HG03442 (cell line): Measurements from ENCODE around the gene PCARE.

ENCODE experiments used
- ATAC-seq: cut with Tn5 transposase; IDR thresholded peaks from one replicate; pipeline ENCODE4 v1.9.1; 2021; ENCODE audit warnings: mild to moderate bottlenecking, moderate library complexity; ENCODE audit not compliant: unreplicated experiment

The PCARE gene

DNA sequence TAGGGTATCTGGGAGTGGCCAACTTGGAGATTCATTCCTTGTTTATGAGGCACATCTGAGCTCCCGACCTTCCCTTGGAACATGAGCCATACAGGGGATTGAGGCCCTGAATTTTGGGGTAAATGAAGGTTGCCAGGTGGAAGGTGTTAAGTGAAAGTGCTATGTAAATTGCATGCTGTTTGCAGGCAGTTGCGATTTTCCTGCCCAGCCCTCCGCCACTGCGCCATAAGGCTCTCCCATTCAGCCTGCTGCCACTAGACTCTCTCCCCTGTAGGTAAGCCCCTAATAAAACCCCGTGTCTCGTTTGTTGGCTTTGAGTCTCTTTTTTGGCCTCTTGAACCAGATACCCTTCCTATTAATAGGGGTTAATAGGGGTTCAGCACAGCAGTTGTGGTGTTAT, 33.8 kb downstream of the PCARE start:
- ATAC-seq, result no peak

DNA sequence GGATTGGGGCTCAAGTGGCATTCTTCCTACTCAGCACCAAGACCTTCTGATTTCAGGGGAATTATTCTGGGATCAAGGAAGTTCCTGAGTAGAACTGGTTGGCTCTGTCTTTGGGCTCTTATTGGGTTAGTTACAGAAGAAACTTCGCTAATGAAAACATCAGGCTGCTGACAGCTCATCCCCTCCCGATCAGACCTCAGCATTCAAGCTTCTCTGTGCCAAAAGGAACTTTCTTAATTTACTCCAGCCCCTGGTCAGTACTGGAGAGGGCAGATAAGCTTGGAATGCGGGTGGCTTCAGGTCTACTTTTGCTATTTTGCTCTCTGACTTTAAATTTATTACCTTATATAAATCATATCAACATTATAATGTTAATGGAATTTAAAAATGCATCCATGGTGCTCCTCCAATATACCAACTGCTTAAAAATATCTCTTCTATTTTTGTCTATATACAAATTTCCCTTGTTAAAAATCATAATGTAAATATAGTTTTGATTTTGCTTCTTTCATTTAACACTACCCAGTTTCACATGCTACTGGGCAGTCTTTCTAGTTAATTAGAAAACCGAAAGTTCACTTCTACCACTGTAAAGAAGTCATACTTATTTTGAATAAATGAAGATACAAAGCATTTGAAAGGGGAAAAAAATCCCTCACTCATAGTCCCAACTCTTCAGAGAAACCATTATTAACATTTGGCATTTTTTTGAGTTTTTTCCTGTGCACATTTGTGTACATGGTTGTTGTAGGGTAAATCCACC, 34.4 kb downstream of the PCARE start:
- peak; percentile 55 for ATAC-seq

DNA sequence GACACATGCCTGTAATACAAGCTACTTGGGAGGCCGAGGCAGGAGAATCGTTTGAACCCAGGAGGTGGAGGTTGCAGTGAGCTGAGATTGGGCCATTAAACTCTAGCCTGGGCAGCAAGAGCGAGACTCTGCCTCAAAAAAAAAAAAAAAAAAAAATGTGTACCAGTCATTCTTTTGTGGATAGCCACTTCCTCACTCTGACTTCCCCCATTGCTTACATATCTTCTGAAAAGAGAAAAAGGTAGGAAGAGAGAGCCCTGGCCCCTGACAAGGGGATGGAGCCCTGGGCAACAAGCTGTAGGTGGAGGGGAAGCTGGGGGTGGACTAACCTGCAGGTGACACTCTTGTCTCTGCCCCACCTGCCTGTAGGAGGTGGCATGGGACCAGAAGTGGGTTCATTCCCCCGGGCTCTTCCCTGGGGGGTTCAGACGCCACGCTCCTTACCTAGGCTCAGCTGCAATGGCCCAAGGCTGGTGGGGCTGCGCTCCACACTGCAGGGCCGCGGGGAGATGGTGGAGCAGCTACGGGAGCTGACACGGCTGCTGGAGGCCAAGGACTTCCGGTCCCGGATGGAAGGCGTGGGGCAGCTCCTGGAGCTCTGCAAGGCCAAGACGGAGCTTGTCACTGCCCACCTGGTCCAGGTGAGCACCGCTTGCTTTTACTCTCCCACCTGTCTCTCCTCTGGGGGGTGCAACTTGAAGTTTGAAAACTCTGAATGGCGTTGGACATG, 39.1 kb downstream of the PCARE start:
- no peak for ATAC-seq

DNA sequence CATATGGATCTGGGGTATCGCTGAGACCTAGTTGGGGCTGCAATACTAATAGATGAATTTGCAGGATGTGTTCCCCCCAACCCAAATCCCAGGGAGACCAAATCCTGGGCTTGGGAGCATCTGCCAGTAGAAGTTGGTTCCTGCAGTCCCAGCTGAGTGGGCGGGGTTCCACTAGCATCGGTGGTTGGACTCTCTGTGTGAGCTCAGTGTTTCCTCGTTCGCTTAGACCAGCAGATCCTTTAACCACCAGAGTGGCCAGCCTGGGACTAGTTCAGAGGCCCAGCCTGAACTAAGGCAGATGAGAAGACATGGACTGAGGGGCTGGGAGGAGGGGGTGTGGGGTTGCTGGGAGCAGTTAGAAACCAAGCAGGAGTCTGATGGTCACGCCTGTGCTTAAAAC, 40.7 kb downstream of the PCARE start:
- ATAC-seq, result no peak

DNA sequence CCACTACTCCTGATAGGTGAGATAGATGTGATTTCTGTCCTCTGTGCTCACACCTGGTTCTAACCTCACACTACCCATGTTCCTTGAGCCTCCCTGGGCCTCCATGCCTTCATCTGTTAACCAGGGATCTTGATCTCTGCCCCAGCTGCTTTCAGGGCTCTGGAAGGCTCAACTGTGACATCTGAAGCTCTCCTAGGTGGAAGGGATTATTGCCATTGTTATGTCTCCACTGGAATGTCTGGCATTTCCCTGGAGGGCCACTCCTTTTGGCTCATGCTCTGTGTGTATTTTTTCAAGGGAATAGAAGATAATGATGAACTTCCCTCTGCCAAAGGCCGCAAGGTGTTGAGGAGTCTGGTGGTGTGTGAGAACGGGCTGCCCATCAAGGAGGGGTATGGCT, 41.2 kb downstream of the PCARE start:
- ATAC-seq, result no peak

DNA sequence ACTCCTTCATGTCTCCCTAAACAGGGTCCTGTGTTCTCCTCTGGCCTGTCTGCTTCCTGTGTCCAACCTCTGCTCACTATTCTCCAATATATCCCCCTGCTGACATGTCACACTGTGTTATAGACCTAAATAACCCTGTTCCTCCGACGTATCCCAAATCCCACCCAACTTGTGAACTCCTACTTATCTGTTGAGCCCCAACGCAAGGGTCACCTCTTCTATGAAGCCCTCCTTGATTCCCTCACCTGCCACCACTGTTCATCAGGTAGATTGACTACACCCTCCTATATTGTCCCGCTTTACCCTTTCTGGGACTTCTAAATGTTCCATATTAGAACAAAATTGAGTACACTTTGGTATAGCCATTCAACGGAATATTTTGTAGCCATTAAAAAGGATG, 42.1 kb downstream of the PCARE start:
- no peak for ATAC-seq

DNA sequence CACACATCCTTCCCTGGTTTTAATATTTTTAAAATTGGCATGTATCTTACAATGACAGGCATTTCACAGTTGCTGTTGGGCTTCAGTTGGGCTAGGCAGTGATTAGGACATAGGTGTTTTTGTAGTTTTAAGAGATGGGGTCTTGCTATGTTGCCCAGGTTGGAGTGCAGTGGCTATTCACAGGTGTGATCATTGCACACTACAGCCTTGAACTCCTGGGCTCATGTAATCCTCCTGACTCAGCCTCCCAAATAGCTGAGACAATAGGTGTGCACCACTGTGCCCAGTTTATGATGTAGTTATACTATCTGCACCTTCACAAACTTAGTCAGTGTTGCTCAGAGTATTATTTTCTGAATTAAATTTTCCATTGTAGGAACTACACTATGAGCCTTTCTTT, 43.3 kb downstream of the PCARE start:
- ATAC-seq, result no peak

DNA sequence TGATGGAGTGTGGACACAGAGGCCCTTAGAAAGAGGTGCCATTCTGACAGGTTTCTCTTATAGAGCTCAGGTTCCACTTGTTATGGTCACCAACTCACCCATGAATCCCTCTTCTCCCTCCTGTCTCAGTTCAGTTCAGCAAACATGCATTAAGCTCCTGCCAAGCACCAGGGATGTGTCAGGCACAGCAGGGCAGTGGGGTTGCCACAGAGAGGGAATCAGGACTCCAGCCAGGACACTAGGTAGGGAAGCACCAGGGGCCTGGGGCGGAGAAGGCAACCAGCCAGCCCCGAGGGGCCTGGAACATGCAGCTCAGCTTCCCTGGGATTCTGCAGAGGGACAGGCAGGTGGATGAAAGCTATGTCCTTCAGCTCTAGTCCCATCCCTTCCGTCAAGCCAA, 48.6 kb downstream of the PCARE start:
- ATAC-seq, result no peak

DNA sequence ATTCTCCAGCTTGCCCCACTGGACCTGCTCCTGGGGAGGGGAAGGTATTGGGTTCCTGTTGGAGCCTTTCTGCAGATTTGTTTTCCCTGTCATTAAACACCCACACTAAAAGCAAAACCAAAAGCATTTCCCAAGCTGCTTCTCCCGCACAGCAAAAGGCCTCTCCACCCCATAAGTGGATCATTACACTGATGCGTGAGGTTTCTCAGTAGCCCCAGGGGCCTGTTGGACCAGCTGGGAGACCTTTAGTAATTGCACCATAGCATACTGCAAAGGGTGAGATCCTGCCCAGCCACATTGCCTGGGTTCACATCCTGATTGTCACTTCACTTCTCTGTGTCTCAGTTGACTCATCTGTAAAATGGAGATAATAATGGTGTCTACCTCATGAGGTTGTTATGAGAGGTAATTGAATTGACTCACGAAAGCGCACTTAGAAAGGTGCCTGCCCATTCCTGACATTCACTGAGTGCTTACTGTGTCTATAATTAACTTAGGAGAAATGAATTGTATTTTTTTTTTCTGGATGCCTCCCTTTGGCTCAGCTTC, 49.4 kb downstream of the PCARE start:
- ATAC-seq, result no peak

DNA sequence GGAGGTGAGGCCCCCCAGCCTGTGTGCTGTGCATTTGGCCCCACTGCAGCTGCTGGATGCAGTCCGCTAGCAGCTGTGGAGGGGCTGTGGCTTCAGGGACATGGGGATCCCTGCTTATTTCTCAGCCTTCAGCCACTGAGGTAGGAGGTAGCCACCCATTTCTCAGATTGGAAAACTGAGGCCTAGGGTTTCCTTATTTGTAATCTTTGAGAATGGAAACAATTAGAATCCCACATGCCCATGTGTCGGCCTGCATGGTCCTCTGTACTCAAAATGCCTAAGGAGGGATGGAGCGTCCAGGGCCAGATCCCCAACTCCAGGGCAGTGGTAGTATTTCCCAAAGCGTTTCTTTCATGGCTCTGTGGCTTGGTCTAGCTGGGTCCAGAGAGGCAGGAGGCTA, 51.1 kb downstream of the PCARE start:
- no peak for ATAC-seq

DNA sequence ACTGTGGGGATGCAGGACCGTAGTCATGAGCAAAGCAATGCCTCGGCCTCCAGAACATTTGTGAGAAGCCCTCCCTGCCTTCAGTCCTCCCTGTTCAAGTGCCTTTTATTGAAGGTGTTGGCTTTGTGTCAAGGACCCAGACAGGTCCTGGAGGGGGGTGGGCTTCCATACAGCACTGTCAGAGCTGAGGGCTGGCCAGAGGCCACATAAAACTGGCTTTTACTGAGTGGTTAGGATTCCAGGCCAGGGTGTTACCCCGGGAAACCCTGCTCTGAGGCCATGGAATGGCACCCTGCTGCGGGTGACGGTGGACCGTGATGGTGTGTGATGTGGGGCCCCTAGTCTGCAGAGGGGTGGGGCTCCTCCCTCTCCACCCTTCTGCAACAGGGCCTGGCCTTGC, 51.6 kb downstream of the PCARE start:
- no peak for ATAC-seq

DNA sequence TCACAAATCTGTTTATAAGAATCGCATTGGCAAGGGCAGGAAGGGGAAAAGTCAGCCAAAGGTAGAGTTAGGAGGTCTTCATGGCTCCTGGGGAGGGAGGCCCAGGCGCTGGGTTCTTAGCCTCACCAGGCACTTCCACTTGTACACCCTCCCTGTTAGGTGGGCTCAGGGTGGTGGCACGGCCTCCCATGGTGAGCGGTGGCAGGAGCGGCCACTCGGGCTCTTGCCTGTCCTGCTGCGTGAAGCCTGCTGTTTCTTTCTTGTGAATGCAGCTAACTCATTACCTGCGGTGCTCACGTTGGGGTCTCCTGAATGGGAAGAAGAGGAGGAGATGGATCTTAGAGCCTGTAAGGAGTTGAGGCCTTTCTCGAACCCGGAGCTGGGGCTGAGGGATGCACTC, 52.4 kb downstream of the PCARE start:
- ATAC-seq, result no peak

DNA sequence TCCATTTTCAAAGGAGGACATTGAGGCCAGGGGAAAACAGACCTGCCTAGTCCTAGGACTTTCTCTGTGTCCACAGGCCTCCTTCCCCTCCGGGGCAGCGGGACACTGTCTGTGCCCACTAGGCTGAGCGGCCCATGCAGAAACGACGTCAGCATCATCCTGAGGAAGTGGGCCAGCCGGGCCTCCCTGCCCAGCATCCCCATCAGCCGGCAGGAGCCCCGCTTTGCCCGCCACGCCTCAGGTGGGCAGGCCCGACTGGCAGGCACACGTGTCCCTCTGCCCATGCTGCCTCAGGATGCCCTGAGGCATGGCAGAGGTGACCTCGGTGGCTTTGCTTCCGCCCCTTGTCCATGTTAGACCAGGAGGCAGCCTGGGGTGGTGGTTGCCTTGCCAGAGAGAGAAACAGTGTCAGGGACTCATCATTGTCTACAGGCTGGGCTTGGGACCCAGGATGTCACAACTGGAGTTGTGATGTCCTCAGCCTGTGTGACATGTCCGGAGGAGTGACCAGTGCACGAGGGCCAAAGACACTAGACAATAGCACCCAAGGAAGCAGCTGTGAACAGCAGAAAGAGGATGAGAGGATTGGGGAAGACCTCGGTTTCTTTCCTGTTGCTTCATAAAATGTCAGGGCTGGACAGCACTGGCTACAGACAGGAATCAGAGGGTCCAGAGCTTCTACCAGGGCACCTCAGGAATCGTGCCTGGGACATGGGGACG, 56.4 kb downstream of the PCARE start:
- ATAC-seq, result no peak

DNA sequence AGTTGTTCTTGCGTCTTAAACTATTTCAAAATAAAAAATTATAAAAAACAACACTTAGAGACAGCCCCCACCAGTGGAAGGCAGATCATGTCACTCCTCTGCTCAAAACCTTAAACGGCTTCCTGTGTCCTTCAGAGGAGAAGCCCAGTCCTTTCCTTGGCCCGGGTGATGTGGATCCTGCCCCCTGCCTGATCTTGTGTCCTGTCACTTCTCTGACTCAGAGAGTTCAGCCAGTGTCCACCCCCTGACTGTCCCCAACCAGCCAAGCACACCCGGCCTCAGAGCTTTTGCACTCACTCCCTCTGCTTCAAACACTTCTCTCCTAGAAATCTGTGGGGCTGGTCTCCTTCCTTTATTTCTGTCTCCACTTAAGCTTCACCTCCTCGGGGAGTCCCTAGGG, 57.8 kb downstream of the PCARE start:
- ATAC-seq, result no peak

DNA sequence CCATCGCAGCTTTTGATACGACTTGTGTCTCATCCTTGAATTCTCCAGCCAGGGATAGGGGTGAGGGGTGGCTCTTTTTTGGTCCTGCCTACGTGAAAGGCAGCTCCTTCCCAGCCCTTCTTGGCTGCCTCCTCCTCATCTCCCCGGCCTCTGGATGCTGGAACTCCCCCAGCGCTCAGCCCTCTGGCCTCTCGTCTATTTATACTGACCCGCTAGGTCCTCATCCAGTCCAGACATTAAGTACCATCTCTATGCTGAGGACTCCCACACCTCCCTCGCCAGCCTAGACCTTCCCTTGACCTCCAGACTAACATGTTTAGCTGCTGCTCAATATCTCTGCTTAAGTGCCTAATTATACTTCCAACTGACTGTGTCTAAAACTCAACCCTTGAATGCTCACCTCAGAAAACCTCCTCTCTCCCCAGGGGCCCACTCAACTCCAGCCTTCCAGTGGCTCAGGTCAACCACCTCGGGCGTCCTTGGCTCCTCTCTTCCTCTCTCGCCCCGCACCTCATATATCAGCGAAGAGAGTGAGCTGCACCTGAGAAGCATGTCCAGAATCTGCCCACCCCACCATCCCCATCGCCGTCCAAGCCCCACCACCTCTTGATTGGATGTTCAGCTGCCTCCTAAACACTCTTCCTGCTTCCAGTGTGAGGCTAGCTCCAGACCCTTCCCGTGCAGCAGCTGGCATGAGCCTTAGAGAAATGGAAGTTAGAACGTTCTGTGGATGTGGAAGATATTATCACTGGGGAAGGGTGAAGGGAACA, 58.4 kb downstream of the PCARE start:
- ATAC-seq, result no peak

DNA sequence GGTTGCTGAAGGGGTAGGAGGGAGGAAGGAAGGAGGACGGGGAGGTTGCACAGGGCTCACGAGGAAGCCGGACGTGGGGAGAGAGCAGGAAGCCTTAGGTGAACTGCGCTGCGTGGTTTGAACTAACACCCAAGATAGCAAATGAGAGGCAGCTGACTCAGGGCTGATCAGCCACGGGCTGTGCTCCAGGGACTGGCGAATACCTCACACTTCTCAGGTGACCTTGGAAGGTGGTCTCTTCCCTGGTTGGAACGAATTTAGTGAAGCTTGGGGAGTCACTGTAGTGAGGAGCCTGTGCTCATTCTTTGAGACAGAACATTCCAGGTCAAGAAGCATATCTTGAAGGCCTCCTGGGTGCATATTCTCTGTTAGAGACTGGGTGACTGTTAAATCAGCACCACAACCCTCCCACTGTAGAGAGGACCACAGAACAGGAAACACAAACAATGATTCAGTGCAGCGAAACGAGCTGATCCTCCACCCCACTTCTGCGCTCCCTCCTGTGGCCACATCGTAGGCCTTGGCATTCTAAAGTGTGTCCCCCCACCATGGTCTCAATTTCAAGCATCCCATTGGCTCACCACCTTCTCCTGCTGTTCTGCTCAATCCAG, 59.4 kb downstream of the PCARE start:
- ATAC-seq, result no peak

DNA sequence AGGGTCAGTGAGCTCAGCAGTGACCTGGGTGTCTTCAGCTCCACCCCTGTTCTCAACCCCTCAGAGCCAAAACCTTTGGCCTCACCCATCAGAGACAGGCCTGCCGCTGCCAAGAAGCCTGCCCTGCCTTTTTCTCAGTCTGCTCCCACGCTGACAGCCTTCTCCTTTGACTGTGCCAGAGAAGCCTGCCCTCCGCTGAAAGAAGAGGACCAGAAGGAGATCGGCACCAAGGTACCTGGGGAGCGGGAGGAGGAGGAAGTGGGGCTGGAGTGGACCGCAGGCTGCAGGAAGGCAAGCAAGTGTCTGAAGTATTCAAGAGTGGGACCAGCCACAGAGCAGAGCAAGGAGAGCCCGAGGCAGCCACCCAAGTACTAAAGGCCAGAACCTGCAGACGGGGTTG, 60.0 kb downstream of the PCARE start:
- ATAC-seq, result no peak

DNA sequence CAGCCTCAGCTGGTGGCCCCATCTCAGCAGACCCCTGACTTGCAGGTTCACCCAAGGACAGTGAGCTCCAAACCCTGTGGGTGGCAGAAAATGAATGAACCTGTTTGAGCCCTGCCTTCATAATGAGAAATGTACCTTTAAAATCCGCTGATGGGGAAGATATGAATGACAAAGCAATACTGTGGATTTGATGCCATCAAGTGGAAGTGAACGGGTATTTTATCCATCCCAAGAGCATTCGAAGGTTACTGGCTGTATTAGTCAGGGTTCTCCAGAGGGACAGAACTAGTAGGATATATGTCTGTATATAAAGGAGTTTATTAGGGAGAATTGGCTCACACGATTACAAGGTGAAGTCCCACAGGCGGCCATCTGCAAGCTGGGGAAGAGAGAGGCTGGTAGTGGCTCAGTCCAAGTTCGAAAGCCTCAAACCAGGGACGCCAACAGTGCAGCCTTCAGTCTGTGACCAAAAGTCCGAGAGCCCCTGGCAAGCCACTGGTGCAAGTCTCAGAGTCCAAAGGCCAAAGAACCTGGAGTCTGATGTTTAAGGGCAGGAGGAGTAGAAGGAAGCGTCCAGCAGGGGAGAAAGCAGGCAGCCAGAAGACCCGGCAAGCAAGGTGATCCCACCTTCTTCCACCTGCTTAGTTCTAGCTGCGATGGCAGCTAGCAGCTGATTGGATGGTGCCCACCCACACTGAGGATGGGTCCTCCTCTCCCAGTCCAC, 61.1 kb downstream of the PCARE start:
- no peak for ATAC-seq

DNA sequence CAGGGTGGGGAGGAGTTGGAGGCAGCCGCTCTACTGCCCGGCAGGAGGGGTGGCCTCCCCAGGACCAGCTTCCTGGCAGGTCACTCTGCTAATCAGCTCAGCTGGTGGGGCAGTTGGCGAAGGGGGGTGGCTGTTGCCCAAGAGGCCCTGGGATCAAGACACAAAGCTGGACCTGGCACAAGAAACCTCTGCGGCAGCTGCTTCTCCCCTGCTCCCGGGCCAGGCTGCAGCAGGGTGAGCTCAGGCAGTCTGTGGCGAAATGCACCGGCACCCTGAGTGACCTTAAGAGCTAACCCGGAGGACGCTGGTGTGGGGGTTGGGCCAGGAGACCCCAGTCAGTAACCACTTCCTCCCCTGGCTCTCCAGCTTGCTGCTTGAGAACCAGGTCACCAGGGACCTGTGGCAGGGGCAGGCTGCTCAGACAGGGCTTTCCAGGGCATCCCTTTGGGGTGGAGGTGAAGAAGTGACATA, 62.1 kb downstream of the PCARE start:
- no peak for ATAC-seq
